Cardiac septum (tissue), 1 donor: Measurements from ENCODE around the gene PLCB2. TPM values are rescaled to one million over a fixed set of nuclear protein-coding genes. Genes with fewer than 3 reads are reported as not detected.

Experiments used
- DNase-seq: peaks from one replicate; pipeline ENCODE4 v3.0.0-alpha.2; 2020; ENCODE audit warnings: low spot score
- intact Hi-C: fragments of 100-400 bp; cut with DNase I; formaldehyde crosslinking; loops from one replicate; pipeline ENCODE4 v1.14.0; 2022
- total RNA-seq: library from RNA; stranded (reverse); fragmentation: NEBNext Ultra II Directional; extraction: Animal tissue kit (Norgen Biotek cat#: 25700); gene quantifications from one replicate; pipeline ENCODE4 v1.2.1, GENCODE V29; 2021
- donor health status: DM: no; HTN: no; CAD: no.

PLCB2 gene
- total RNA-seq, 1 donor from 2014 or later, result 4.6 TPM

DNA sequence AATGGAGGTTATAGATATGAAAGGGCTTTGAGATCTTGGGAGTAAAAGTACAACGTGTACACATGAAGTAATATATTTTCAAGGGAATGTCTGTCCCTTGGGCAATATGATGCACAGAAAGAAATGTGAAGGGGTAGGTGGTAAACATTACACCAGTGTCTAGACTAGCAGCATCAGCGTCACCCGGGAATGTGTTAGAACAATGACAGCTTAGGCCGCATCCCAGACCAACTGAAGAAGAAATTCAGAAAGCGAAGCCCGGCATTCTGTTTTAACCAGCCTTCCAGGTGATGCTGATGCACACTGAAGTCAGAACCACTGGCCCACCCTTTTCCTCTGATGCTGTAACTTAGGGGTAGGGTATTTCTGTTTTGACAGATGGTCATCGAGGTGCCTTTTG lies 22.1 kb upstream of the PLCB2 start:
- intact Hi-C loops, result no loop called here
- no peak for DNase-seq

GRCh38 chr15:40328751-40329150 lies 21.0 kb upstream of the PLCB2 start:
- no peak for DNase-seq
- intact Hi-C loops, result no loop called here

DNA sequence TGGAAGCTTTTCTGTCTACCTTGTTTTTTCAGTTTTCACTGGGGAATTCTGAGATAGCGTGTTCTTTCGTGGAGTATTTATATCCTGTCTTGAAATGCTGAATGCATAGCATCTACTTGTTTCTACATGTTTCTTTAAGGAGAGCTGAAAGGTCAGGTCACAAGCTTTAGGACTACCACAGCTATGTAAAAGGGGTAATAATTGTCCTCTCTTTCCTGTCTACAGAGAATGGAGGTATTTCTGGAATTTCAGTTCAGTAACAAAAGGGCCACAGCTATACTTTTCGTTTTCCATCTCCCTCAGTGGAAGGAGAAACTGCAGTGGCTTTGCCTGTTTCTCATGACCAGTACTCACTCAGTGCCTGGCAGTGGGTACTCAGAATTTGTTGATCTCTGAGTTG lies 20.4 kb upstream of the PLCB2 start:
- DNase-seq, result no peak
- intact Hi-C loops, result no loop called here

GRCh38 chr15:40327457-40327856 lies 19.7 kb upstream of the PLCB2 start:
- DNase-seq, result no peak

DNA sequence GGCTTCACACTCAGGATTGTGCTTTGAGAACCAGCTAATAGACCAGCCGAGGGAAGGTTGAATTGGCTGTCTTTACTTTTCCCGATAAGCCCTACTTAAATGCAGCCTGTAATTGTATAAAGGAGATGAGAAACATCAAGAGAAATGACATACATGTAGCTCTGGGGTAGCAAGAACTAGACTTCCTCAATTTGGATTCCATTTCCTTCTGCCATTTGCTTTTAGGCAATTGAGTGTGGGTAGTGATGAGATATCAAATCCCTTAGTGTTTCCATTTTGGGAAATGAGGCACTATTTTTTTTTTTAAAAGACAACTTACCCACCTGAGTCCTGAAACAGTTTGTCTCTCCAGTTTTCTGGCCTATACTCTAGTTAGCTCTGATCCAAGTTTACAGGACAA lies 18.0 kb upstream of the PLCB2 start:
- DNase-seq, result no peak
- intact Hi-C loops, result no loop called here

More at GRCh38 chr15:40327457-40327856, 19.7 kb upstream of the PLCB2 start:
- intact Hi-C loops, result no loop called here

DNA sequence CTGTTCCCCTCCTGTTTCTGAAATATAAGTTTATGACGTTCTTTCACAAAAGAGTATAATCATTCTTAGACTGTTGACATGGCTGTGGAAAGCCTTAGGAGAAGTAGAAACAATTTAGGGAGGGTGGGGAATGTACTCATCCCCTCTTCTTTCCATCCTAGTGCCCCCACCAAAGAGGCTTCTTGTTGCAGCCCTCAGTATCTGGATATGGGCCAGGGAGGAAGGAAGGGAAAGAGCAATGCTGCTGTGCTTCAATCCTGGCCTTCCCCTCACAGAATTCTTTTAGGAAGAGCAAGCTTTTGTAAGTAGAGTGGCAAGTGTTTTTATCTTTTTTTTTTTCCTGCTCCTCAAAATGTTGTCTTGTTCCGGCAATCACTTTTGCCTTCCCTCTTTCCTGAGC lies 17.5 kb upstream of the PLCB2 start:
- intact Hi-C loops, result no loop called here
- DNase-seq, result no peak

- no peak for DNase-seq
- intact Hi-C loops, result loop anchor here (1.0 kb wide), 1 partner anchor 13 kb away; no protein-coding TSS in a partner anchor
Observed at GRCh38 chr15:40323953-40324937, 16.5 kb upstream of the PLCB2 start.

GRCh38 chr15:40323239-40323952 lies 15.7 kb upstream of the PLCB2 start, which contains the start of gene INAFM2:
Gene INAFM2, plus strand, starts transcription at chr15:40323692. Its CDS starts 364 bp downstream, at chr15:40324056.
- DNase-seq, result peak; percentile 94
- intact Hi-C loops, result loop anchor here (1.0 kb wide), 1 partner anchor 14 kb away; no protein-coding TSS in a partner anchor

- intact Hi-C loops, result loop anchor here (1.0 kb wide), 1 partner anchor 15 kb away; no protein-coding TSS in a partner anchor
- DNase-seq, result no peak
Observed at GRCh38 chr15:40322531-40323238, 14.9 kb upstream of the PLCB2 start.

DNA sequence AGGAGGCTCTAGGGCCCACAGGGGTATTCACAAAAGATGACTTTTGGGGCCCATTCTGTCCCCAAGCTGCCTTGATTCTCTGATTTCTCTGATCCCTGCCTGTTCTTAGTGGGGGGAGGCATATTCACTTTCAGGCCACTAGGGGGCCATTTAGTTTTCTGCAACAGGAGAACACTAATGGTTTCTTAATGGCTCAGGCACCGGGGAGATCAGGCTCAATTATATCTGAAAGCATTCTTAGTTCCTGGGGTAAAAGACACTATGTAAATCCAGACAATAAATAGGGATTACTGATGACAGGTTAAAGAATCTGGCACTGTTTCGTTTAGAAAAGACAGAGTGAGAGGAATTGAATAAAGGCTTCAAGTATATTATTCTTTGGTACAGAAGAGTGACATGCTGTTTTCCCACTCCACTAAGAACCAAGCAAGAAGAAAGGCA lies 13.2 kb upstream of the PLCB2 start:
- intact Hi-C loops, result loop anchor here (1.0 kb wide), 1 partner anchor 100 kb away; no protein-coding TSS in a partner anchor
- DNase-seq, result no peak

DNA sequence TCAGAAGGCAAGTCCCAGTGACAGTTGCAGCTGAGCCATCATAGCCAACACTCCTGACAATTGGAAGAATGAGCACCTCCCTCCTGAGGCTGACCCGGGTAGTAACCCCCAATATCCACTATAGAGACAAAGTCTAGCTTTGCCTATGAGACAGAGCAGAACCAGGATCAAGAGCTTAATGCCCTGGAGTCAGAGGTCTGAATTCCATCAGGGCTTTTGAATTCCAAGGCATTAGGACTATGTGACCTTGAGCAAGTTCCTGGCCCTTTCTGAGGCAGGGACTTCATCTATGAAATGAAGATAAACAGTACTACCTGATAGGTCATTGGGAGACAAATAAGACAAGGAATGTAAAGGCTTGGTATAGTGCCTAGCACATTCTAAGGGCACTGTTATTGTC lies 12.7 kb upstream of the PLCB2 start:
- intact Hi-C loops, result no loop called here
- no peak for DNase-seq

DNA sequence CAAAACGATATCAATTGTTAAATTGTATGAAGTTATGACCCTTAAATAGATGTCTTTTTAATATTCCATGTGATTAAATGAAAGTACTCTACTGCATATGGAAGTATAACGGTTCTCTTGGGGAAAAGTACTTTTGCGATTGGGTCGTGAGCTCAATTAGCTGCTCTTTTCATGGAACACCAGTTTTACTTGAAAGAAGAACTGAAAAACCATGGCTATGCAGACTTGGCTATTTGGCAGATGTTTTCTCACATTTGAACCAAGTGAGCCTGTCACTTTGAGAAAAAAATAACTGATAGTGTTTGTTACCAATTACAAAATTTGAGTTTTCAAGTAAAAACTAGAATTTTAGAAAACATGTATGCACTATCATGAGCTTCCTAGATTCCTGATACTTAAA lies 9.8 kb upstream of the PLCB2 start:
- no peak for DNase-seq
- intact Hi-C loops, result no loop called here

- DNase-seq, result no peak
- intact Hi-C loops, result no loop called here
Observed at GRCh38 chr15:40316931-40317330, 9.2 kb upstream of the PLCB2 start.

DNA sequence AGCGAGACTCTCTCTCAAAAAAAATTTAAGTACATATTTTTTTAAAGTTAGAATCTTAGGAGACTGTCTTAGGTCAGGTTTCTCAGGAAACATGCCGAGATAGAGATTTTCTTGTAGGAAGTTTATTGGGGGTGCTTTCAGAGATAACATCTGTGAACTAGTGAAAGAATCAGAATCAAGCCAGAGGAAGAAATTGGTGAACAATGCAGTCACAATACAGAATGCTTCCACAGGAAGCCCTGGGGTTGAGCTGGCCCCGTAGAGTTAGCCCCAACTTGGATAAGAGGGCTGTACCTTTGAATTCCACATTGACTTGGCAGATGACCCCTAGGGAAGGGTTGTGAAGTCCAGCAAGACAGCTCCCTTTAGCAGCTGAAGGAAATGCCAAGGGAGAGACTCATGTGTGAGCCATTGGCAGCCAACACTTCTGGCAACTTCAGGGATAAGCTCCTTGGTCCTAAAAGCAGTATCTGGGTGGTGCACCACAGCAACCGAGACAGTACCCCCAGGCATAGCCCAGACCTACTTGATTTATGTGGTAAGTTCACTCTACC lies 7.1 kb upstream of the PLCB2 start:
- intact Hi-C loops, result no loop called here
- no peak for DNase-seq

GRCh38 chr15:40313531-40314398 lies 6.0 kb upstream of the PLCB2 start:
- DNase-seq, result no peak
- intact Hi-C loops, result no loop called here

GRCh38 chr15:40312370-40313158 lies 4.8 kb upstream of the PLCB2 start:
- DNase-seq, result no peak
- intact Hi-C loops, result no loop called here

- intact Hi-C loops, result loop anchor here (1.0 kb wide), 1 partner anchor 32 kb away; no protein-coding TSS in a partner anchor
- DNase-seq, result no peak
Observed at GRCh38 chr15:40310993-40311392, 3.3 kb upstream of the PLCB2 start.
